HG03108 (cell line): Measurements from ENCODE around the gene IFT27.

Source experiments
- ATAC-seq: cut with Tn5 transposase; IDR thresholded peaks from one replicate; pipeline ENCODE4 v1.9.1; 2021; ENCODE audit warnings: moderate library complexity; ENCODE audit not compliant: unreplicated experiment

IFT27 gene

GRCh38 chr22:36775964-36776669 is at the start of gene IFT27:
Gene IFT27, minus strand, starts transcription at chr22:36776119. Its CDS starts 412 bp downstream, at chr22:36775707.
- ATAC-seq: peak; percentile 90

DNA sequence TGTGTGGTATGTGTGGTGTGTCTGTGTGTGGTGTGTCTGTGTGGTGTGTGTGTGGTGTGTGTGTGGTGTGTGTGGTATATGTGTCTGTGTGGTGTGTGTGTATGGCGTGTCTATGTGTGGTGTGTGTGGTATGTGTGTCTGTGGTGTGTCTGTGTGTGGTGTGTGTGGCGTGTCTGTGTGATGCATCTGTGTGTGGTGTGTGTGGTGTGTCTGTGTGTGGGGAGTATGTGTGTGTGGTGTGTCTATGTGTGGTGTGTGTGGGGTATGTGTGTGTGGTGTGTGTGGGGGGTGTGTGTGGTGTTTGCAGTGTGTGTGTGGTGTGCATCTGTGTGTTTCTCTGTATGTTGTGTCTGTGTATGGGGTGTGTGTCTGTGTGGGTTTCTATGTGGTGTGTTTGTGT is 48.7 kb upstream of the IFT27 start:
- no peak for ATAC-seq

GRCh38 chr22:36823186-36823839 is 47.4 kb upstream of the IFT27 start:
- no peak for ATAC-seq

- ATAC-seq: no peak
Measured at GRCh38 chr22:36822581-36822980, 46.7 kb upstream of the IFT27 start.

DNA sequence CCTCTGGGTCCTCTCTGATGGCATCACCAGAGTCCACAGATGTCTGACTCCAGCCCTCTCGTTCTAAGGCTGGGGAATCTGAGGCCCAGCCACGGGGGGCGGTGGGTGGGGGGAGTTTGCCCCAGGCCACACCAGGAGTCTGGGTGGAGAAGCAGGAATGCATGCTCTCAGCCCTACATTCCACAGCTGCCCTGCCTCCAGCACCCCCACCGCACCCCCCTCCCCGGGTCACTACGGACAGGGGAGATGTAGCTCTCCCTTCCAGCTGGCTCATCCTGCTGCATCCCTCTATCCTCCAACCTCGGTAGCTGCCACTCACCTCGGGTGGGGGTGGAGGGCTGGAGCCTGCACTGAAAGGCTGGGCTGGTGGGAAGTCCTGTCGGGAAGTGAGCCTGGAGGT is 43.2 kb upstream of the IFT27 start:
- no peak for ATAC-seq

DNA sequence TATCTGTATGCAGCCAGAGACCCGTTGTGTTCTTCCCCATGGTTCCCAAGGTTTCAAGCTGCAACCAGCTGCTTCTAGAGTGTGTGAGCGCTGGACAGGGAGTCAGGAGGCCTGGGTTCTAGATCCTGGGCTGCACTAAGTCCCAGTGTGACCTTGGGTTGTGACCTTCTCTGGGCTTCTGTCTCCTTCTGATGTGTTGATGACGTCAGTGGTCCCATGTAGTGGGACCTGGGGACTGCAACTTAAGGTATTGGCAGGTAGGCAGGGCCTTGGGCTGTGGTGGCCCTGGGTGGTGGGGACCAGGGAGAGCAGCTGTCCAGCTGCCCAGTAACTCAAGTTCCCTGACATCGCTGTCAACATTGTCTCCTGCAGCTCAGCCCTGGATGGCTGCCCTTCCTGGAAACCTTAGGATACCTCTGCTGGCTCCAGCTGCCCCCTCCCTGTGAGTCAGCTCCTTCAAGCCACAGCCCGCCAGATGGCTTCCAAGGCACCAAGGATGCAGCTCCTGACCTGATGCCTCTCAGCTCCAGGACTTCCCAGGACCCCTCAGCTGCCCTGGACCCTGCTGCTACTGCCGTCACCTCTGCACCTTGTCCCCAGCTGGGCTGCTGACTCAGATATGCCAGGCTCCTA is 42.2 kb upstream of the IFT27 start:
- ATAC-seq: no peak

DNA sequence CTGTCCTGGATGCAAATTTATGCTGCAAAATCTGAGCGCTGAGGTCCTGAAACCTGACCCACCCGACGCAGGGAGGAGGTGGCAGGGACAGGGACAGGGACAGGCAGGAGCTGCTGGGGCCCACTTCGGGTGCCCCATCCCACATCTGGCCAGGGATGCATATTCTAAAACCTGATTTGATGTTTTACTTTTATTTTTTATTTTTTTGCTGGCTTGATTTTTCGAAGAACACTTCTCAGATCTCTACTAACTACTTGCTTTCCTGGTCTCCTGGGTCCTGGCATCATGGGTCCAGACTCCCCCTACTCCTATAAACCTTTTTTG is 41.6 kb upstream of the IFT27 start:
- ATAC-seq: no peak

- no peak for ATAC-seq
Measured at GRCh38 chr22:36816636-36817524, 41.0 kb upstream of the IFT27 start, which contains the start of gene PVALB. Gene PVALB, minus strand, starts transcription at chr22:36817035. Its CDS starts 30 bp downstream, at chr22:36817005.

DNA sequence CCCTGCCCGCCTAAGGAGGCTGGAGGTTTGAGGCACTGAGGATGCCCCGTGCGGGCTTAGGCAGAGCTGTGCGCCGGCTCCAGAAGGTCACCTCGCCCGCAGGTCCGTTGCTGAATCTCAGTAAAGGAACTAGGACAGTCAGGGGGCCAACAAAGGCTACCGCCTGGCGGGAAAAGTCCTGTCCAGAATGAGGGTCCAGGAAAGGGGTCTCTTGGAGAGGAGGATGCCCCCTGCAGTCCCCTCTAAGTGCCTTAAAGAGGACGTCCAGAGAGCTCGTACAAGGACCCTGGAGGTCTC is 40.4 kb upstream of the IFT27 start:
- no peak for ATAC-seq

GRCh38 chr22:36815558-36816338 is 39.8 kb upstream of the IFT27 start:
- no peak for ATAC-seq

DNA sequence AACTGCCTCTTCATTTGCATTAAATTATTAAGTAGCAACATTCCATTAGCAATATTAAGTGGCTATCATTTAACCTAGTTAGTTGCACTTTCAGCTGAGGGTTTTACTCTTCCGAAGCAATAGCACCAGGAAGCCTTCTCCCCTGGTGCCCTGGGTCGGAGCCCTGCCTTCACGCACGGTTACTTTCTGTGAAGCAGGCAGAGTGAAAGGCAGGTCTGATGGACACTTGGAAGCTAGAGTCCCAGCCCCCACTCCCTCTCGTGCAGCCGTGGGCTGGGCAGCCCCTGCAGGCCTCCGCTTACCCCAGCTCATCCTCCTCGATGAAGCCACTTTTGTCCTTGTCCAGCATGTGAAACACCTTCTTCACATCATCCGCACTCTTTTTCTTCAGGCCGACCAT is 38.9 kb upstream of the IFT27 start:
- no peak for ATAC-seq

GRCh38 chr22:36811094-36811800 is 35.3 kb upstream of the IFT27 start:
- ATAC-seq: no peak

DNA sequence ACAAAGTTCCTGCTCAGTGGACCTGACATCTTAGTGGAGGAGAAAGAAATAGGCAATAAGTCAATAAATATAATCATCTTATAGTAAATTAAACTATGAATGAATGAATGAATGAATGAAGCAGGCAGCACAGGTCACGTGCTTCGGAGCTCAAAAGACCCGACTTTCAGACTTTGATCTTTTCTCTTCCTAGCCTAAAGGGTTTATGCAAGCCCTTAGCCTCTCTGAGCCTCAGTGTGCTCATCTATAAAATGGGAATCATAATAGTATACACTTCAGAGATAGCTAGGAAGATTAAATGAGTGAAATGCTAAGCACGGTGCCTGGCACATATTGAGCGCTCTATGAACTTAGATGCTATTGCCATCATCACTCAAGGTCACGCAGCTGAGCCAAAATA is 33.4 kb upstream of the IFT27 start:
- ATAC-seq: no peak

DNA sequence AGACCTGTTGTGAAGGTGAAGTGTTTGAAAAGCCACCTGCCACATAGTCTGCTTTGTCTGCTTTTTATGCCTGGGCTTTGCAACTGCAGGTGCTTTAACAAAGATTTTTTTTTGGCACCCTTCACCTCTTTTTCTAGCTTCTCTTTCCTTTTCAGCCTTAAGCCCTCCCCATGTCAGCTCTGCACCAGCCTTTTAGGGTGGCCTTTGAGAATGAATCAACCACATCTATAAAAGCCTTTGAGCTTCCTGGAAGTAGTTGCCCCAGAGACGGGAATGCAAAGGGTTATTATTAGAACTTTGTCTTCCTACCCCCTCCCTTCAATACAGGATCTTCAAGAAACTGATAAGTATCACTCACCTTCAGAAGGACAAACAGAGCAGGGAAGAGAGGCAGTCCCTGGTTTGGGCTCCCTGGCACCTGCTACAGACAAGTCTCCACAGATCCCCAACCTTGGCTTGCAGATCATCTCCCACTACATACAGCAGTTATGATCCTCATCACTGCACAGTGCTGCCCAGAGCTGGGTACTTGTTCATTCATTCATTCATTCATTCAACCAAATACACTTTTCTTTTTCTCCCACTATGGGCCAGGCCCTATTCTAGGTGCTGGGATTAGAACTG is 32.9 kb upstream of the IFT27 start:
- ATAC-seq: no peak

DNA sequence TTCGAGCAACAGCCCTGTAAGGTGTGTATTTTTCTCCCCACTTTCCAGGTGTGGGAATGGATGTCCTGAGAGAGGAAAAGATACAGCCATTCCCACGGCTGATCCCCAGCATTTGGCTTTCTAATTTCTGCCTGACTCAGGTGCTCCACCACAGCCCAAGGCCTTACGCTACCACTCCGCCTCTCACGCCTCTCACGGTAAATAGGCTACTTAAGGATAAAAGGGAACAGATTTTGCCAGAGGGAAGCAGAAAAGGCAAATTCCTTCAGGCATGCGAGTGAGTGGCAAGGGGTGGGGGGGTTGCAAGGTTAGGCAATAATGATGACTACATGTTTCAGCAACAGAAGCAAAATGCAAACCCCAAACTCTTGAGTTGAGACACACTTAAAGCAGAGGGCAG is 31.7 kb upstream of the IFT27 start:
- no peak for ATAC-seq

DNA sequence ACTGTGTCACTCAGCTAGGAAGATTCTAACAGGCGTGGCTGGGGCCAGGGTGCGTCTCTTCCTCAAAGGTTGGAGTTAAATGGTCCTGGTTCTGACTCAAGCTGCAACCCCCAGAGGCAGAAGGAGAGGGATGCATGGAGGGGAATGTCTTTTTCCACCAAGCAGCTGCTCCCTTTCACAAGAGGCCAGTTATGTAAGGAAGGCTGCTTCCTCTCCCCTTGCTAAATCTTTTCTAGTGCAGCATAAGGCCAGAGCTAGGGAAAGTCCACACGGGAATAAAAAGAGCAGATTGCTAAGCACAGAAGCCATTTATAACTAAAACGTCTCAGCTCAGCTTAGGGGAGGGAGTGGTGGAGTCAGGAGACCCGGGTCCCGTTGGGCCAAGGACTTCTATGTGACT is 30.9 kb upstream of the IFT27 start:
- ATAC-seq: no peak

GRCh38 chr22:36803358-36803757 is 27.4 kb upstream of the IFT27 start:
- ATAC-seq: no peak

GRCh38 chr22:36798674-36799066 is 22.8 kb upstream of the IFT27 start:
- no peak for ATAC-seq

GRCh38 chr22:36797911-36798673 is 22.2 kb upstream of the IFT27 start:
- ATAC-seq: no peak
